Measurements from ENCODE around the gene ZDHHC5.
A peak's percentile ranks its signal among the peaks of the same experiment; 100 is the strongest.

Gene ZDHHC5

GRCh38 chr11:57632116-57632515, 35.8 kb upstream of the ZDHHC5 start:
- Histone ChIP-seq H3K9ac (ENCODE audit: low read length) (no peak overlapping the region), H3K4me1 (ENCODE audit: control insufficient read depth, insufficient read depth, low read depth, low read length) (no peaks in the 10 kb centered on the region), H3K36me3 (ENCODE audit: control insufficient read depth in 1 of 2, insufficient read depth in 2 of 2, low read depth in 1 of 2, low read length in 2 of 2) (no peaks in the 10 kb centered on the region), H3K79me1 (replicated peaks; ENCODE audit: low read length, poor library complexity, severe bottlenecking) (no peaks in the 10 kb centered on the region), H2BK15ac (ENCODE audit: low read depth, poor library complexity, severe bottlenecking) (no peak overlapping the region), H4K91ac (ENCODE audit: low read length) (no peak overlapping the region), H2BK120ac (ENCODE audit: low read depth, low read length) (no peak overlapping the region), H3K18ac (ENCODE audit: low read depth in 1 of 2, low read length in 2 of 2) (no peak overlapping the region), H2AFZ (ENCODE audit: low read depth, low read length) (no peak overlapping the region), H2AK5ac (ENCODE audit: low read length, severe bottlenecking) (no peak overlapping the region), H2BK12ac (ENCODE audit: low read length in 2 of 2) (no peak overlapping the region), H3K27ac (ENCODE audit: low read length, poor library complexity, severe bottlenecking) (no peak overlapping the region), H2BK5ac (ENCODE audit: low read depth, low read length, poor library complexity, severe bottlenecking) (no peak overlapping the region), H3K14ac (ENCODE audit: low read length in 2 of 2) (no peak overlapping the region), H3K9me3 (ENCODE audit: control insufficient read depth, low read length) (no peaks in the 10 kb centered on the region), H3K4me2 (ENCODE audit: low read length, poor library complexity, severe bottlenecking) (no peak overlapping the region), H3K4ac (ENCODE audit: low read depth in 1 of 2, low read length in 2 of 2) (no peak overlapping the region), H3K23ac (ENCODE audit: low read length in 2 of 2) (no peak overlapping the region), H3K4me3 (ENCODE audit: insufficient read depth in 1 of 2, low read depth in 1 of 2, low read length in 2 of 2) (no peak overlapping the region), H3K27me3 (ENCODE audit: control insufficient read depth in 1 of 2, insufficient read depth in 1 of 2, low read length in 2 of 2) (peaks cover 27 to 32% of the 10 kb centered on the region in 2 experiments), H4K8ac (ENCODE audit: low read length) (no peak overlapping the region)
- DNase-seq = no peak
- WGBS = 46% methylated on average over 5 of the region's 5 CpGs

- Histone ChIP-seq H3K27ac (ENCODE audit: low read length, poor library complexity, severe bottlenecking) (no peak overlapping the region), H4K91ac (ENCODE audit: low read length) (no peak overlapping the region), H3K27me3 (ENCODE audit: control insufficient read depth in 1 of 2, insufficient read depth in 1 of 2, low read length in 2 of 2) (peaks cover 27 to 32% of the 10 kb centered on the region in 2 experiments), H2BK5ac (ENCODE audit: low read depth, low read length, poor library complexity, severe bottlenecking) (no peak overlapping the region), H3K4me1 (ENCODE audit: control insufficient read depth, insufficient read depth, low read depth, low read length) (peaks cover 6% of the 10 kb centered on the region), H3K4me3 (ENCODE audit: insufficient read depth in 1 of 2, low read depth in 1 of 2, low read length in 2 of 2) (no peak overlapping the region), H4K8ac (ENCODE audit: low read length) (no peak overlapping the region), H3K9me3 (ENCODE audit: control insufficient read depth, low read length) (no peaks in the 10 kb centered on the region), H3K4me2 (ENCODE audit: low read length, poor library complexity, severe bottlenecking) (no peak overlapping the region), H3K4ac (ENCODE audit: low read depth in 1 of 2, low read length in 2 of 2) (no peak overlapping the region), H3K23ac (ENCODE audit: low read length in 2 of 2) (no peak overlapping the region), H3K9ac (ENCODE audit: low read length) (no peak overlapping the region), H2AK5ac (ENCODE audit: low read length, severe bottlenecking) (no peak overlapping the region), H3K14ac (ENCODE audit: low read length in 2 of 2) (no peak overlapping the region), H2BK120ac (ENCODE audit: low read depth, low read length) (no peak overlapping the region), H3K18ac (ENCODE audit: low read depth in 1 of 2, low read length in 2 of 2) (no peak overlapping the region), H2BK12ac (ENCODE audit: low read length in 2 of 2) (no peak overlapping the region), H3K79me1 (replicated peaks; ENCODE audit: low read length, poor library complexity, severe bottlenecking) (peaks cover 5% of the 10 kb centered on the region), H2BK15ac (ENCODE audit: low read depth, poor library complexity, severe bottlenecking) (no peak overlapping the region), H2AFZ (ENCODE audit: low read depth, low read length) (no peak overlapping the region), H3K36me3 (ENCODE audit: control insufficient read depth in 1 of 2, insufficient read depth in 2 of 2, low read depth in 1 of 2, low read length in 2 of 2) (no peaks in the 10 kb centered on the region)
- WGBS = 84% methylated on average over 5 of the region's 6 CpGs
- DNase-seq = no peak
Measured at GRCh38 chr11:57633394-57634070, 34.4 kb upstream of the ZDHHC5 start.

GRCh38 chr11:57634311-57634710, 33.6 kb upstream of the ZDHHC5 start:
- H3K4me1 ChIP-seq (ENCODE audit: control insufficient read depth, insufficient read depth, low read depth, low read length) = peaks cover 6% of the 10 kb centered on the region
- H2BK15ac ChIP-seq (ENCODE audit: low read depth, poor library complexity, severe bottlenecking) = no peak overlapping the region
- no peak overlapping the region for H3K4me3 ChIP-seq (ENCODE audit: insufficient read depth in 1 of 2, low read depth in 1 of 2, low read length in 2 of 2)
- H2BK120ac ChIP-seq (ENCODE audit: low read depth, low read length) = no peak overlapping the region
- no peak overlapping the region for H3K14ac ChIP-seq (ENCODE audit: low read length in 2 of 2)
- H4K8ac ChIP-seq (ENCODE audit: low read length) = no peak overlapping the region
- no peak overlapping the region for H3K18ac ChIP-seq (ENCODE audit: low read depth in 1 of 2, low read length in 2 of 2)
- H3K27ac ChIP-seq (ENCODE audit: low read length, poor library complexity, severe bottlenecking) = no peak overlapping the region
- H3K79me1 ChIP-seq (replicated peaks; ENCODE audit: low read length, poor library complexity, severe bottlenecking) = peaks cover 5% of the 10 kb centered on the region
- H3K27me3 ChIP-seq (ENCODE audit: control insufficient read depth in 1 of 2, insufficient read depth in 1 of 2, low read length in 2 of 2) = peaks cover 27 to 32% of the 10 kb centered on the region in 2 experiments
- no peak overlapping the region for H3K9ac ChIP-seq (ENCODE audit: low read length)
- no peak overlapping the region for H2AFZ ChIP-seq (ENCODE audit: low read depth, low read length)
- H2BK5ac ChIP-seq (ENCODE audit: low read depth, low read length, poor library complexity, severe bottlenecking) = no peak overlapping the region
- DNase-seq = no peak
- no peaks in the 10 kb centered on the region for H3K36me3 ChIP-seq (ENCODE audit: control insufficient read depth in 1 of 2, insufficient read depth in 2 of 2, low read depth in 1 of 2, low read length in 2 of 2)
- H2AK5ac ChIP-seq (ENCODE audit: low read length, severe bottlenecking) = no peak overlapping the region
- H3K4me2 ChIP-seq (ENCODE audit: low read length, poor library complexity, severe bottlenecking) = no peak overlapping the region
- no peak overlapping the region for H4K91ac ChIP-seq (ENCODE audit: low read length)
- H3K9me3 ChIP-seq (ENCODE audit: control insufficient read depth, low read length) = no peaks in the 10 kb centered on the region
- H3K23ac ChIP-seq (ENCODE audit: low read length in 2 of 2) = no peak overlapping the region
- H2BK12ac ChIP-seq (ENCODE audit: low read length in 2 of 2) = no peak overlapping the region
- no peak overlapping the region for H3K4ac ChIP-seq (ENCODE audit: low read depth in 1 of 2, low read length in 2 of 2)

GRCh38 chr11:57635246-57635645, 32.7 kb upstream of the ZDHHC5 start:
- H2BK120ac ChIP-seq (ENCODE audit: low read depth, low read length) = no peak overlapping the region
- no peak for DNase-seq

More at GRCh38 chr11:57635246-57635645, 32.7 kb upstream of the ZDHHC5 start:
- Histone ChIP-seq H3K36me3 (ENCODE audit: control insufficient read depth in 1 of 2, insufficient read depth in 2 of 2, low read depth in 1 of 2, low read length in 2 of 2) (no peaks in the 10 kb centered on the region), H3K4me1 (ENCODE audit: control insufficient read depth, insufficient read depth, low read depth, low read length) (peaks cover 12% of the 10 kb centered on the region), H2BK5ac (ENCODE audit: low read depth, low read length, poor library complexity, severe bottlenecking) (no peak overlapping the region), H3K4me2 (ENCODE audit: low read length, poor library complexity, severe bottlenecking) (no peak overlapping the region), H2BK15ac (ENCODE audit: low read depth, poor library complexity, severe bottlenecking) (peak overlapping the region; percentile 0), H3K9me3 (ENCODE audit: control insufficient read depth, low read length) (no peaks in the 10 kb centered on the region), H3K18ac (ENCODE audit: low read depth in 1 of 2, low read length in 2 of 2) (no peak overlapping the region), H3K79me1 (replicated peaks; ENCODE audit: low read length, poor library complexity, severe bottlenecking) (peaks cover 5% of the 10 kb centered on the region), H3K9ac (ENCODE audit: low read length) (no peak overlapping the region), H2AK5ac (ENCODE audit: low read length, severe bottlenecking) (no peak overlapping the region), H3K4me3 (ENCODE audit: insufficient read depth in 1 of 2, low read depth in 1 of 2, low read length in 2 of 2) (no peak overlapping the region), H3K4ac (ENCODE audit: low read depth in 1 of 2, low read length in 2 of 2) (no peak overlapping the region), H2BK12ac (ENCODE audit: low read length in 2 of 2) (no peak overlapping the region), H3K23ac (ENCODE audit: low read length in 2 of 2) (no peak overlapping the region), H3K14ac (ENCODE audit: low read length in 2 of 2) (no peak overlapping the region), H2AFZ (ENCODE audit: low read depth, low read length) (no peak overlapping the region), H3K27ac (ENCODE audit: low read length, poor library complexity, severe bottlenecking) (no peak overlapping the region), H3K27me3 (ENCODE audit: control insufficient read depth in 1 of 2, insufficient read depth in 1 of 2, low read length in 2 of 2) (peaks cover 27 to 32% of the 10 kb centered on the region in 2 experiments), H4K91ac (ENCODE audit: low read length) (no peak overlapping the region), H4K8ac (ENCODE audit: low read length) (no peak overlapping the region)
- 96% methylated on average over 7 of the region's 8 CpGs for WGBS
